AG04450 (cell line): ENCODE measurements around the gene TGDS. TPM values are rescaled to one million over a fixed set of nuclear protein-coding genes. Genes with fewer than 3 reads are reported as not detected.
"Not testable (repeated sequence)": the region's sequence is repeated elsewhere in the genome, so short reads cannot be mapped to it uniquely, and the experiment has no call there.

Experiments
- CTCF ChIA-PET: fragments of 300-600, 350-600 bp; formaldehyde crosslinking; extraction: SDS; loops from one replicate; lab custom pipeline; 2022; ENCODE audit warnings: antibody characterized with exemption, inconsistent platforms; lab: Charles Lee
- POLR2A ChIA-PET: fragments of 350-600 bp; formaldehyde crosslinking; extraction: SDS; loops from one replicate; lab custom pipeline; 2021; ENCODE audit warnings: antibody characterized with exemption, inconsistent platforms; lab: Yijun Ruan, JAX
- DNase-seq: peaks from one replicate; pipeline ENCODE4 v3.0.0-alpha.2; 2011; ENCODE audit warnings: low read depth, low spot score
- H3K27ac ChIP-seq: one replicate; pipeline ENCODE4 v1.5.1; 2012; ENCODE audit warnings: low read depth, low read length, control low read depth
- H3K27me3 ChIP-seq: one replicate; pipeline ENCODE4 v1.6.0; 2012; ENCODE audit warnings: low read length; ENCODE audit not compliant: control insufficient read depth, insufficient read depth
- H3K4me3 ChIP-seq: 2 replicates; pipeline ENCODE4 v1.5.1; 2011; ENCODE audit warnings: mild to moderate bottlenecking, low read depth, low read length, control low read depth
- H3K9me3 ChIP-seq: 2 replicates; pipeline ENCODE4 v1.5.1; 2012; ENCODE audit warnings: low read length; ENCODE audit not compliant: control insufficient read depth, insufficient read depth
- CTCF ChIP-seq: IDR thresholded peaks from 2 replicates; pipeline ENCODE4 v1.5.1; 2011; ENCODE audit warnings: low read depth, low read length, control low read depth, inconsistent platforms
- polyA plus RNA-seq: library from polyadenylated mRNA; depleted of rRNA; stranded (reverse); fragments of >200 nt; gene quantifications from 2 replicates; pipeline ENCODE4 v1.2.3, GENCODE V29; 2011; rRNA removed

The TGDS gene
- polyA plus RNA-seq, 1 experiment: 21.7 TPM

GRCh38 chr13:94535231-94535630 lies 60.7 kb downstream of the TGDS start:
- no peak overlapping the region for H3K4me3 ChIP-seq
- CTCF ChIA-PET: no interaction called here
- H3K9me3 ChIP-seq: no peaks in the 10 kb centered on the region
- H3K27me3 ChIP-seq: peaks cover 16% of the 10 kb centered on the region
- POLR2A ChIA-PET: no interaction called here
- TF ChIP-seq CTCF: no peak
- peak overlapping the region; percentile 11 for H3K27ac ChIP-seq
- no peak for DNase-seq

- TF ChIP-seq CTCF: no peak
- CTCF ChIA-PET: no interaction called here
- Histone ChIP-seq H3K27ac (no peak overlapping the region), H3K9me3 (no peaks in the 10 kb centered on the region), H3K4me3 (no peak overlapping the region), H3K27me3 (peaks cover 14% of the 10 kb centered on the region)
- DNase-seq: no peak
- POLR2A ChIA-PET: no interaction called here
Observed at GRCh38 chr13:94534166-94534565, 61.8 kb downstream of the TGDS start.

GRCh38 chr13:94532278-94532677 lies 63.7 kb downstream of the TGDS start:
- CTCF ChIA-PET, H3K27ac ChIP-seq, POLR2A ChIA-PET, H3K9me3 ChIP-seq, H3K27me3 ChIP-seq, DNase-seq, H3K4me3 ChIP-seq: not testable (repeated sequence)

- H3K9me3 ChIP-seq, DNase-seq, CTCF ChIA-PET, H3K27ac ChIP-seq, POLR2A ChIA-PET, H3K4me3 ChIP-seq, H3K27me3 ChIP-seq: not testable (repeated sequence)
Observed at GRCh38 chr13:94526956-94527355, 69.0 kb downstream of the TGDS start.

- no peak for DNase-seq
- no peak overlapping the region for H3K27ac ChIP-seq
- CTCF ChIA-PET: no interaction called here
- H3K27me3 ChIP-seq: no peaks in the 10 kb centered on the region
- no peak for TF ChIP-seq CTCF
- H3K4me3 ChIP-seq: no peak overlapping the region
- no peaks in the 10 kb centered on the region for H3K9me3 ChIP-seq
- POLR2A ChIA-PET: no interaction called here
Observed at GRCh38 chr13:94525781-94526180, 70.2 kb downstream of the TGDS start.

- H3K27ac ChIP-seq: no peak overlapping the region
- H3K4me3 ChIP-seq: no peak overlapping the region
- no peaks in the 10 kb centered on the region for H3K27me3 ChIP-seq
- POLR2A ChIA-PET: no interaction called here
- no peak for DNase-seq
- no peak for TF ChIP-seq CTCF
- no peaks in the 10 kb centered on the region for H3K9me3 ChIP-seq
- CTCF ChIA-PET: no interaction called here
Observed at GRCh38 chr13:94524407-94524806, 71.5 kb downstream of the TGDS start.

Other genes starting within 250 kb of the TGDS start
- gene DCT, start 116.5 kb downstream of the TGDS start, polyA plus RNA-seq: not detected in 2 replicates
- 5.8 and 8.6 TPM in 2 replicates for gene GPR180, start 5.7 kb upstream of the TGDS start, polyA plus RNA-seq
- not detected in 2 replicates for gene SOX21, start 116.4 kb upstream of the TGDS start, polyA plus RNA-seq